SU-DHL-6 (cell line): ENCODE data around the gene PPIF.

Experiments
- H2AFZ ChIP-seq: fragments of 200-600 bp; sonication (generic); 2 replicates; pipeline ENCODE4 v1.6.1; 2014; ENCODE audit warnings: low read depth, mild to moderate bottlenecking, moderate library complexity, mixed read lengths, antibody characterized with exemption, low read length; ENCODE audit not compliant: severe bottlenecking
- H3F3A ChIP-seq: fragments of 200-600 bp; shearing (Covaris generic); 2 replicates; pipeline ENCODE4 v1.6.0; 2016; ENCODE audit warnings: antibody characterized with exemption, mild to moderate bottlenecking; ENCODE audit not compliant: insufficient read depth
- H3K27ac ChIP-seq: fragments of 200-600 bp; sonication (generic); 2 replicates; pipeline ENCODE4 v1.5.1; 2016; ENCODE audit warnings: low read depth, mild to moderate bottlenecking, low read length, moderate library complexity, mixed read lengths
- H3K27me3 ChIP-seq: fragments of 200-600 bp; sonication (generic), shearing (Covaris generic); 2 replicates; pipeline ENCODE4 v1.6.0; 2014; ENCODE audit warnings: mild to moderate bottlenecking, low read length
- H3K36me3 ChIP-seq: fragments of 200-600 bp; sonication (generic); 2 replicates; pipeline ENCODE4 v1.6.1; 2014; ENCODE audit warnings: mild to moderate bottlenecking, low read length, mixed read lengths
- H3K4me2 ChIP-seq: fragments of 300-600, 200-600 bp; shearing (Covaris generic), sonication (generic); 2 replicates; pipeline ENCODE4 v1.6.0; 2014; ENCODE audit warnings: low read length, low read depth, mild to moderate bottlenecking; ENCODE audit not compliant: poor library complexity, severe bottlenecking
- H3K4me3 ChIP-seq: fragments of 200-600 bp; sonication (generic); 2 replicates; pipeline ENCODE4 v1.5.1; 2014; ENCODE audit warnings: antibody characterized with exemption, low read length, mild to moderate bottlenecking, mixed read lengths; ENCODE audit not compliant: insufficient read depth, poor library complexity, severe bottlenecking
- H3K79me2 ChIP-seq: fragments of 200-600 bp; sonication (generic); 2 replicates; pipeline ENCODE4 v1.6.1; 2014; ENCODE audit warnings: mild to moderate bottlenecking, low read length, moderate library complexity; ENCODE audit not compliant: insufficient read depth
- H3K9ac ChIP-seq: fragments of 200-600 bp; sonication (generic); 2 replicates; pipeline ENCODE4 v1.7.0; 2014; ENCODE audit warnings: mild to moderate bottlenecking, low read length
- H3K9me2 ChIP-seq: fragments of 200-600 bp; sonication (generic); replicated peaks from 2 replicates; pipeline ENCODE4 v1.6.1; 2014; ENCODE audit warnings: low read length; ENCODE audit not compliant: insufficient read depth
- H3K9me3 ChIP-seq: fragments of 200-600 bp; sonication (generic); 2 replicates; pipeline ENCODE4 v1.6.1; 2014; ENCODE audit warnings: low read length, mixed read lengths; ENCODE audit not compliant: insufficient read depth
- H4K20me1 ChIP-seq: fragments of 200-600 bp; sonication (generic); 2 replicates; pipeline ENCODE4 v1.6.1; 2014; ENCODE audit warnings: low read depth, mild to moderate bottlenecking, antibody characterized with exemption, low read length, moderate library complexity, mixed read lengths
- EZH2phosphoT487 ChIP-seq: fragments of 200-600 bp; sonication (generic), shearing (Covaris generic); conservative IDR thresholded peaks from 2 replicates; pipeline ENCODE4 v1.6.1; 2018; ENCODE audit warnings: mild to moderate bottlenecking, antibody characterized with exemption, low read length, moderate library complexity, mixed read lengths
- TF ChIP-seq, protein P1 (sequence below): fragments of 200-600 bp; sonication (generic); IDR thresholded peaks from one replicate; pipeline ENCODE4 v1.5.1; 2017; ENCODE audit warnings: antibody characterized with exemption, mild to moderate bottlenecking, low read length, moderate library complexity; ENCODE audit not compliant: insufficient read depth, poor library complexity, severe bottlenecking

PPIF gene

GRCh38 chr10:79387974-79388850, 40.9 kb downstream of the PPIF start:
- H3K9me2 ChIP-seq, result no peaks in the 10 kb centered on the region
- H3K9me3 ChIP-seq, result no peaks in the 10 kb centered on the region
- H4K20me1 ChIP-seq, result no peaks in the 10 kb centered on the region
- H3F3A ChIP-seq, result no peaks in the 10 kb centered on the region
- no peak overlapping the region for H3K4me2 ChIP-seq
- no peak overlapping the region for H3K4me3 ChIP-seq
- H2AFZ ChIP-seq, result no peak overlapping the region
- H3K27me3 ChIP-seq, result no peaks in the 10 kb centered on the region
- H3K79me2 ChIP-seq, result no peaks in the 10 kb centered on the region
- H3K9ac ChIP-seq, result no peak overlapping the region
- no peak overlapping the region for H3K27ac ChIP-seq
- H3K36me3 ChIP-seq, result no peaks in the 10 kb centered on the region
- TF ChIP-seq EZH2phosphoT487, result no peak
- TF ChIP-seq, protein P1, sequence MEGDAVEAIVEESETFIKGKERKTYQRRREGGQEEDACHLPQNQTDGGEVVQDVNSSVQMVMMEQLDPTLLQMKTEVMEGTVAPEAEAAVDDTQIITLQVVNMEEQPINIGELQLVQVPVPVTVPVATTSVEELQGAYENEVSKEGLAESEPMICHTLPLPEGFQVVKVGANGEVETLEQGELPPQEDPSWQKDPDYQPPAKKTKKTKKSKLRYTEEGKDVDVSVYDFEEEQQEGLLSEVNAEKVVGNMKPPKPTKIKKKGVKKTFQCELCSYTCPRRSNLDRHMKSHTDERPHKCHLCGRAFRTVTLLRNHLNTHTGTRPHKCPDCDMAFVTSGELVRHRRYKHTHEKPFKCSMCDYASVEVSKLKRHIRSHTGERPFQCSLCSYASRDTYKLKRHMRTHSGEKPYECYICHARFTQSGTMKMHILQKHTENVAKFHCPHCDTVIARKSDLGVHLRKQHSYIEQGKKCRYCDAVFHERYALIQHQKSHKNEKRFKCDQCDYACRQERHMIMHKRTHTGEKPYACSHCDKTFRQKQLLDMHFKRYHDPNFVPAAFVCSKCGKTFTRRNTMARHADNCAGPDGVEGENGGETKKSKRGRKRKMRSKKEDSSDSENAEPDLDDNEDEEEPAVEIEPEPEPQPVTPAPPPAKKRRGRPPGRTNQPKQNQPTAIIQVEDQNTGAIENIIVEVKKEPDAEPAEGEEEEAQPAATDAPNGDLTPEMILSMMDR, result no peak

DNA sequence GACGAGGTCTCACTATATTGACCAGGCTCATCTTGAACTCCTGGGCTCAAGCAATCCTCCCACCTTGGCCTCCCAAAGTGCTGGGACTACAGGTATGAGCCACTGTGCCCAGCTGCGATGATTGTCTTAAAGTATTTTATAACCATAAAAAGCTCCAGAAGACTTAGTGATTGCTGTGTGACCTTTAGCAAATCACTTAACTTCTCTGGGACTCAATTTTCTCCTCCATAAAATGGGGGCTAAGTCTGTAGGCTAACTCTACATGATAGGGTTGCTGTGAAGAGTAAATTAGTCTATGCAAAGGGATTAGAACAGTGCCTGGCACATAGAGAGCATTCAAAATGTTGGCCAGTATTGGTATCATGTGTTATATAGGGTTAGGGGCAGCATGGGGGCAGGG, 42.8 kb downstream of the PPIF start:
- no peak for TF ChIP-seq EZH2phosphoT487
- TF ChIP-seq, protein P1, result no peak
- Histone ChIP-seq H3K9me2 (no peaks in the 10 kb centered on the region), H3K9ac (no peak overlapping the region), H4K20me1 (no peaks in the 10 kb centered on the region), H3K79me2 (no peaks in the 10 kb centered on the region), H2AFZ (no peak overlapping the region), H3K27me3 (no peaks in the 10 kb centered on the region), H3K36me3 (no peaks in the 10 kb centered on the region), H3K27ac (no peak overlapping the region), H3K4me2 (no peak overlapping the region), H3F3A (no peaks in the 10 kb centered on the region), H3K9me3 (no peaks in the 10 kb centered on the region), H3K4me3 (no peak overlapping the region)

DNA sequence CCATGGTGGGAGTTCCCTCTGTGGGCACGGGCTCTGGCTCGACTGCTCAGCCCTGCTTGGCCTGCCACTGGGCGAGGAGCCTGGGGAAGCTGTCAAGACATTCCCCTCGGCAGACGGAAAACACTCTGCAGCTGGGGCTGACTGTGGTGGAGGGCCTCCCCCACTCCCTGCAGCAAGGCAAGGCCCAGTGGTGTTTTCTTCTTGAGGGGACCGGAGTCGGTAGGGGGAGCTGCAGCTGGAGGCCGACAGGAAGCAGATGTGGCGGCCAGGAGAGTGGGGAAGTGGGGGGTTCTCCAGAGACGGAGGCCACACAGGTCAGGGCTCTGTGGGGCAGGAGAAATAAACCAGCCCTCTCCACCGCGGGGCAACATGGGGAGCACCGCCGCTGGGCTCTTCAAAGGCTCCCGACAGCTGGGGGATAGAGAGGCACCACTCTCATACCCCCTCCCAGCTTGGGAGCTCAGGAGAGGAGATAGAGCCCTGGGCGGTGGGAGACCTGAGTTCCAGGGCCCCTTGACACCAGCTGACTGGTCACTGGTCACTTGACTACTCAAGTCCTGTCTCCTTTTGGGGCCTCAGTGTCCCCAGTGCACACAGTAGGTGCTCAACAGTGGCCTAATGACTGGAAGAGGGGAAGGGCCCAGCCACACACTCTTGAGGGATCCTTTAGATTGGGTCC, 43.4 kb downstream of the PPIF start:
- Histone ChIP-seq H4K20me1 (no peaks in the 10 kb centered on the region), H3K9me2 (no peaks in the 10 kb centered on the region), H3K4me2 (no peak overlapping the region), H3K4me3 (no peak overlapping the region), H3F3A (no peaks in the 10 kb centered on the region), H3K9ac (no peak overlapping the region), H3K27ac (no peak overlapping the region), H2AFZ (no peak overlapping the region), H3K27me3 (no peaks in the 10 kb centered on the region), H3K9me3 (no peaks in the 10 kb centered on the region), H3K79me2 (no peaks in the 10 kb centered on the region), H3K36me3 (no peaks in the 10 kb centered on the region)
- TF ChIP-seq, protein P1, result no peak
- no peak for TF ChIP-seq EZH2phosphoT487
